Trophoblast cell (in vitro differentiated cells and primary cell): ENCODE data around the gene MCMBP.

Experiments
- DNase-seq, 2 donors: peaks; one replicate each; pipeline ENCODE4 v3.0.0-alpha.2; 2016
- H2AFZ ChIP-seq: 2 replicates; pipeline ENCODE4 v1.6.1; 2013; ENCODE audit warnings: low read length, moderate library complexity, mild to moderate bottlenecking; ENCODE audit not compliant: insufficient read depth, poor library complexity
- H2AK5ac ChIP-seq: 2 replicates; pipeline ENCODE4 v1.6.1; 2013; ENCODE audit warnings: mild to moderate bottlenecking, low read length
- H2BK120ac ChIP-seq: 2 replicates; pipeline ENCODE4 v1.6.1; 2013; ENCODE audit warnings: low read length, mild to moderate bottlenecking, moderate library complexity; ENCODE audit not compliant: insufficient read depth, poor library complexity
- H2BK12ac ChIP-seq: 2 replicates; pipeline ENCODE4 v1.6.1; 2013; ENCODE audit warnings: mild to moderate bottlenecking, low read length, moderate library complexity
- H2BK5ac ChIP-seq: 2 replicates; pipeline ENCODE4 v1.6.1; 2013; ENCODE audit warnings: low read length, low read depth, moderate library complexity, mild to moderate bottlenecking; ENCODE audit not compliant: poor library complexity
- H3K14ac ChIP-seq: 2 replicates; pipeline ENCODE4 v1.6.1; 2013; ENCODE audit warnings: mild to moderate bottlenecking, low read length
- H3K18ac ChIP-seq: 2 replicates; pipeline ENCODE4 v1.6.1; 2013; ENCODE audit warnings: mild to moderate bottlenecking, low read length
- H3K23ac ChIP-seq: 2 replicates; pipeline ENCODE4 v1.6.1; 2013; ENCODE audit warnings: low read length
- H3K27ac ChIP-seq: 2 replicates; pipeline ENCODE4 v1.5.1; 2013; ENCODE audit warnings: low read depth, mild to moderate bottlenecking, inconsistent platforms, low read length, moderate library complexity
- H3K27me3 ChIP-seq: 2 replicates; pipeline ENCODE4 v1.6.1; 2013; ENCODE audit warnings: inconsistent platforms, mild to moderate bottlenecking, low read length, moderate library complexity; ENCODE audit not compliant: insufficient read depth
- H3K36me3 ChIP-seq, 2 experiments: 1 replicate in 1 of 2; 2 replicates in 1 of 2; pipeline ENCODE4 v1.6.1; 2013; ENCODE audit warnings: low read length in 2 of 2, mild to moderate bottlenecking in 2 of 2, moderate library complexity in 1 of 2; ENCODE audit not compliant: insufficient read depth in 2 of 2, control insufficient read depth in 1 of 2
- H3K4ac ChIP-seq: 2 replicates; pipeline ENCODE4 v1.6.1; 2013; ENCODE audit warnings: low read depth, mild to moderate bottlenecking, low read length, moderate library complexity
- H3K4me1 ChIP-seq, 2 experiments: 1 replicate in 1 of 2; 2 replicates in 1 of 2; pipeline ENCODE4 v1.6.1; 2013; ENCODE audit warnings: low read length in 2 of 2, mild to moderate bottlenecking in 2 of 2, moderate library complexity in 1 of 2; ENCODE audit not compliant: insufficient read depth in 2 of 2, control insufficient read depth in 1 of 2
- H3K4me2 ChIP-seq: 2 replicates; pipeline ENCODE4 v1.6.1; 2013; ENCODE audit warnings: inconsistent platforms, mild to moderate bottlenecking, low read length, moderate library complexity
- H3K4me3 ChIP-seq: 2 replicates; pipeline ENCODE4 v1.5.1; 2013; ENCODE audit warnings: mild to moderate bottlenecking, low read depth, low read length, inconsistent platforms
- H3K79me1 ChIP-seq: one replicate; pipeline ENCODE4 v1.6.1; 2013; ENCODE audit warnings: low read length
- H3K79me2 ChIP-seq: 2 replicates; pipeline ENCODE4 v1.6.1; 2013; ENCODE audit warnings: low read length, mild to moderate bottlenecking; ENCODE audit not compliant: control insufficient read depth, insufficient read depth, poor library complexity
- H3K9ac ChIP-seq: 2 replicates; pipeline ENCODE4 v1.6.1; 2013; ENCODE audit warnings: mild to moderate bottlenecking, low read length
- H3K9me3 ChIP-seq: 2 replicates; pipeline ENCODE4 v1.6.1; 2013; ENCODE audit warnings: low read depth, mild to moderate bottlenecking, control low read depth, inconsistent platforms, low read length; ENCODE audit not compliant: insufficient read depth
- H4K12ac ChIP-seq: 2 replicates; pipeline ENCODE4 v1.6.1; 2013; ENCODE audit warnings: low read depth, mild to moderate bottlenecking, low read length, moderate library complexity
- H4K8ac ChIP-seq: 2 replicates; pipeline ENCODE4 v1.6.1; 2013; ENCODE audit warnings: low read depth, mild to moderate bottlenecking, low read length, moderate library complexity
- H4K91ac ChIP-seq: one replicate; pipeline ENCODE4 v1.6.1; 2013; ENCODE audit warnings: low read depth, mild to moderate bottlenecking, low read length, moderate library complexity
- WGBS: extraction: QIAGEN DNeasy Blood & Tissue Kit; methylation state at CpG from one replicate; pipeline ENCODE4 v1.1.7; 2013; ENCODE audit warnings: missing lambda C conversion rate; ENCODE audit not compliant: insufficient read length, insufficient coverage; ENCODE audit errors: extremely low coverage; 5-methylcytosine and 5-hydroxymethylcytosine counted together

MCMBP gene

DNA sequence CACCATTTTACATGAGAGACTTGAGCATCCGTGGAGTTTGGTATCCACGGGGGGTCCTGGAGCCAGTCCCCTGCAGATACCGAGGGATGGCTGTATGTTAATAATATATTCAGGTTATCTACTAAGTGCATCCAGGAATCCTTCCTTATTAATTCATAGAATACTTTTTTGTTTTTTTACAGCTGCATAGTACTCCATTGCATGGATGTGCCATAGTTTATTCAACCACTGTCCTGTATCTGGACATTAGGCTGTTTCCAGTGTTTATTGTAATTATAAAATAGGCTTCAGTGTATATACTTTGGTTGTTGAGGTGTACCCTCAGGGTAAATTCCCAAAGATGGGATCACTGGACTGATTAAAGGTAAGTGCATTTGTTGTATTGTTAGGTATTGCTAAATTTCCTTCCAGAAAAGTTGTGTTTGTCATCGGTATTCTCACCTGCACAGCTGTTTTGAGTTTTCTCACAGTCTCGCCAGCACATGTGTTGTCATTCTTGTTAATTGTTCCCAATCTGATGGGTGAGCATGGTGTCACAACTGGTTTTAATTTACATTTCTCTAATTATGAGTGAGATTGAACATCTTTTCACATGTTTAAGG is 91.7 kb downstream of the MCMBP start:
- Histone ChIP-seq H2BK120ac (no peak overlapping the region), H3K4me2 (no peak overlapping the region), H4K8ac (no peak overlapping the region), H3K14ac (no peak overlapping the region), H2BK12ac (no peak overlapping the region), H4K12ac (no peak overlapping the region), H3K79me1 (peaks cover 6% of the 10 kb centered on the region), H3K27ac (no peak overlapping the region), H2AFZ (no peak overlapping the region), H3K27me3 (no peaks in the 10 kb centered on the region), H3K4me1 (peaks cover 4 to 5% of the 10 kb centered on the region in 2 experiments), H3K23ac (no peak overlapping the region), H3K36me3 (no peaks in the 10 kb centered on the region), H3K9me3 (no peaks in the 10 kb centered on the region), H3K79me2 (no peaks in the 10 kb centered on the region), H3K9ac (no peak overlapping the region), H3K4ac (no peak overlapping the region), H4K91ac (no peak overlapping the region), H3K4me3 (no peak overlapping the region), H3K18ac (no peak overlapping the region), H2AK5ac (no peak overlapping the region), H2BK5ac (no peak overlapping the region)
- WGBS, result no CpG with 5 or more reads among the region's 5 CpGs
- peak; percentile 57 to 89 for DNase-seq
